NCI-H82 treated with DMSO at 0.1 percent for 48 hours (cell line): ENCODE results near the gene TSHB.

Experiments
- DNase-seq: peaks from one replicate; lab custom pipeline; 2025; ENCODE audit not compliant: unreplicated experiment; lab: John Stamatoyannopoulos, UW

TSHB gene

GRCh38 chr1:115059316-115059715 lies 29.7 kb downstream of the TSHB start:
- no peak for DNase-seq

GRCh38 chr1:115060501-115060900 lies 30.9 kb downstream of the TSHB start:
- DNase-seq, result no peak

- no peak for DNase-seq
Observed at GRCh38 chr1:115062542-115063004, 32.9 kb downstream of the TSHB start.

- no peak for DNase-seq
Observed at GRCh38 chr1:115063228-115063901, 33.7 kb downstream of the TSHB start.

- no peak for DNase-seq
Observed at GRCh38 chr1:115064461-115064860, 34.8 kb downstream of the TSHB start.

- DNase-seq, result no peak
Observed at GRCh38 chr1:115065021-115065420, 35.4 kb downstream of the TSHB start.

- no peak for DNase-seq
Observed at GRCh38 chr1:115067161-115067859, 37.7 kb downstream of the TSHB start.

- no peak for DNase-seq
Observed at GRCh38 chr1:115068826-115069585, 39.4 kb downstream of the TSHB start.

- no peak for DNase-seq
Observed at GRCh38 chr1:115069659-115070308, 40.2 kb downstream of the TSHB start.

GRCh38 chr1:115071012-115071664 lies 41.5 kb downstream of the TSHB start:
- no peak for DNase-seq

GRCh38 chr1:115073298-115074087 lies 43.9 kb downstream of the TSHB start:
- no peak for DNase-seq

- no peak for DNase-seq
Observed at GRCh38 chr1:115074839-115075534, 45.4 kb downstream of the TSHB start.

GRCh38 chr1:115076384-115076915 lies 46.8 kb downstream of the TSHB start:
- DNase-seq, result no peak

- DNase-seq, result no peak
Observed at GRCh38 chr1:115077286-115077983, 47.8 kb downstream of the TSHB start.

- DNase-seq, result no peak
Observed at GRCh38 chr1:115077984-115078330, 48.3 kb downstream of the TSHB start.

GRCh38 chr1:115078708-115079107 lies 49.1 kb downstream of the TSHB start:
- no peak for DNase-seq

GRCh38 chr1:115082949-115083348 lies 53.3 kb downstream of the TSHB start:
- DNase-seq, result no peak
